Mesothelial cell of epicardium (in vitro differentiated cells): ENCODE measurements around the gene TNS1. TPM values are rescaled to one million over a fixed set of nuclear protein-coding genes. Genes with fewer than 3 reads are reported as not detected.
A peak's percentile ranks its signal among the peaks of the same experiment; 100 is the strongest.

ENCODE experiments used
- DNase-seq, 2 experiments: peaks; one replicate each; pipeline ENCODE4 v3.0.0; 2021; ENCODE audit warnings: low spot score in 2 of 2; ENCODE audit not compliant: unreplicated experiment in 2 of 2
- H3K27ac Mint-ChIP-seq: 2 replicates; pipeline ENCODE4 v1.8.0; 2021; ENCODE audit warnings: mixed read lengths
- H3K27me3 Mint-ChIP-seq: 2 replicates; pipeline ENCODE4 v1.8.0; 2021; ENCODE audit warnings: low read depth, mixed read lengths
- H3K36me3 Mint-ChIP-seq: 2 replicates; pipeline ENCODE4 v1.8.0; 2021; ENCODE audit warnings: mixed read lengths
- H3K4me1 Mint-ChIP-seq: 2 replicates; pipeline ENCODE4 v1.8.0; 2021; ENCODE audit warnings: mixed read lengths
- H3K4me3 Mint-ChIP-seq: 2 replicates; pipeline ENCODE4 v1.8.0; 2021; ENCODE audit warnings: mild to moderate bottlenecking, moderate library complexity, mixed read lengths
- H3K9me3 Mint-ChIP-seq: 2 replicates; pipeline ENCODE4 v1.8.0; 2021; ENCODE audit warnings: mixed read lengths
- CTCF ChIP-seq: fragments of 200-600 bp; sonication (generic); IDR thresholded peaks from one replicate; pipeline ENCODE4 v1.5.0; 2021; ENCODE audit warnings: antibody characterized with exemption; ENCODE audit not compliant: unreplicated experiment
- total RNA-seq: library from RNA; stranded (reverse); gene quantifications from 3 replicates; pipeline ENCODE4 v1.2.1, GENCODE V29; 2021

Gene TNS1
- total RNA-seq, 1 donor from 2014 or later: 130 TPM

GRCh38 chr2:217948351-217948791 lies 54.4 kb downstream of the TNS1 start:
- Mint-ChIP-seq H3K4me3 (no peak overlapping the region), H3K27ac (peak overlapping the region; percentile 35), H3K4me1 (peaks cover 92% of the 10 kb centered on the region)

GRCh38 chr2:217947383-217948350 lies 55.1 kb downstream of the TNS1 start:
- H3K4me3 Mint-ChIP-seq: no peak overlapping the region

More at GRCh38 chr2:217948351-217948791, 54.4 kb downstream of the TNS1 start:
- DNase-seq: no peak
- H3K9me3 Mint-ChIP-seq: no peaks in the 10 kb centered on the region
- H3K27me3 Mint-ChIP-seq: no peaks in the 10 kb centered on the region
- TF ChIP-seq CTCF: no peak
- no peaks in the 10 kb centered on the region for H3K36me3 Mint-ChIP-seq

GRCh38 chr2:217946051-217946450 lies 56.7 kb downstream of the TNS1 start:
- DNase-seq: no peak
- no peak overlapping the region for H3K27ac Mint-ChIP-seq
- no peak for TF ChIP-seq CTCF
- H3K4me3 Mint-ChIP-seq: no peak overlapping the region
- no peaks in the 10 kb centered on the region for H3K36me3 Mint-ChIP-seq
- H3K9me3 Mint-ChIP-seq: no peaks in the 10 kb centered on the region
- no peaks in the 10 kb centered on the region for H3K27me3 Mint-ChIP-seq
- peaks cover 88% of the 10 kb centered on the region for H3K4me1 Mint-ChIP-seq

More at GRCh38 chr2:217947383-217948350, 55.1 kb downstream of the TNS1 start:
- Mint-ChIP-seq H3K9me3 (no peaks in the 10 kb centered on the region), H3K27ac (peak overlapping the region; percentile 90), H3K4me1 (peaks cover 89% of the 10 kb centered on the region), H3K27me3 (no peaks in the 10 kb centered on the region), H3K36me3 (no peaks in the 10 kb centered on the region)
- no peak for TF ChIP-seq CTCF
- no peak for DNase-seq

DNA sequence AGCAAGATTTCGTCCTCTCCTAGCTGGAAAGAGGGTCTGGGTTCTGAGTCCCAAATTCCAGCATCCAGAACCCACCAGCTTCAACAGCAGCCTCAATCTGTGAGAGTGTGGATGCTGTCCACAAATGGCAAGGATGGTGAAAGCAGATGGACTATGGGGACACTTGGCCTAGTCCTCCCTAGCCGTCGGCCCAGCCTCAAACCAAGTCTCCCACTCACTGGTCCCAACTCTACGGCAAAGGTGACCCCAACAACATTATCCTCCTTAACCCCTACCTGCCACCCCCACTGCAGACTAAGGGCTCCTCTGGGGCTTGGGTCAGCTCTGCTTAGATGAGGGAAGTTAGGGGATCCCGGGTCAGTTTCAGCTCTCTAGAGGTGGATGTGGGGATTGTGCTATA lies 57.3 kb downstream of the TNS1 start:
- DNase-seq: no peak
- TF ChIP-seq CTCF: no peak
- no peaks in the 10 kb centered on the region for H3K27me3 Mint-ChIP-seq
- peaks cover 87% of the 10 kb centered on the region for H3K4me1 Mint-ChIP-seq
- no peaks in the 10 kb centered on the region for H3K9me3 Mint-ChIP-seq
- H3K27ac Mint-ChIP-seq: no peak overlapping the region
- H3K36me3 Mint-ChIP-seq: no peaks in the 10 kb centered on the region
- H3K4me3 Mint-ChIP-seq: no peak overlapping the region

DNA sequence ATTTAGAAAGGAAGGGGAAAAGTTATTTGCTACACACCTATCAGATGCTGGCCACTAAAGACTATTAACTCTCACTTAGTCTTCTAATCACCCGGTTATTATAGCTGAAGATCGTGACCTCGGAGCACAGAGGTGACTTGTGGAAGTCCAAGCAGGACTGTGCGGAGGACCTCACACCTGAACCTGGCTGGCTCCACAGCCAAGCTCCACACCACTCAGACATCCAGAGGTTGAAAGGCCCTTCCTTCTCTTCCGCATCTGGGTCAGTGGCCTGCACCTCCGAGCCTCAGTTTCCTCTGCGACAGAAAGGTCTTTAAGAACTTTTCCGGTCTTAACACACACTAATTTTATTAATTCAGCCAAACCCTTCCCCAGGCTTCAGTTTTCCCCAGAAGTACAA lies 57.9 kb downstream of the TNS1 start:
- H3K9me3 Mint-ChIP-seq: no peaks in the 10 kb centered on the region
- H3K4me1 Mint-ChIP-seq: peaks cover 84% of the 10 kb centered on the region
- peak overlapping the region; percentile 73 for H3K27ac Mint-ChIP-seq
- TF ChIP-seq CTCF: no peak
- H3K4me3 Mint-ChIP-seq: no peak overlapping the region
- no peak for DNase-seq
- H3K36me3 Mint-ChIP-seq: no peaks in the 10 kb centered on the region
- H3K27me3 Mint-ChIP-seq: no peaks in the 10 kb centered on the region
